ENCODE measurements around the gene ANKS1B. TPM values are rescaled to one million over a fixed set of nuclear protein-coding genes. Genes with fewer than 3 reads are reported as not detected.

ANKS1B gene
- total RNA-seq, 3 donors from 2014 or later (not counting 1 experiment from before 2014, with no cell fraction given) = not detected

DNA sequence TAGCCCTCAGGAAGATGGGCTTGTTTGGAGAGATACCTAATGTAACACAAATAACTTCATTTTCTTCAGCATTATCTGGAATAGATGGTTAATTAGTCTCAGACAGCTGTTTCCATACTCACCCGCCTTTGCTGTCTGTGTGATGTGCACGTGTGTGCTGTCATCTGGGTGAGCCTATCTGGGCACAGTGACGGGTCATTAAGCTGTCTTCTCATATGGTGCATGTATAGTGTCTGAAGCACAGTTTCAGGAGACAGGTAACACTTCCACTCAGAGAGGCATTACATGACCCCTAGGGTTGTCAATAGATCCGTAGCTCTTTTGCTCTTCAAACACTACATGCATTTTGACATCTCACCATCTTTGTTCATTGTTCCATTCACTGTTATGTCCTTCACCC, 846.3 kb downstream of the ANKS1B start:
- no peaks in the 10 kb centered on the region for H3K27me3 Mint-ChIP-seq (ENCODE audit: low read depth in 2 of 2)
- H3K36me3 ChIP-seq (ENCODE audit: control insufficient read depth, insufficient read depth, low read length) = no peaks in the 10 kb centered on the region
- no peak overlapping the region for H3K4me3 Mint-ChIP-seq
- TF ChIP-seq, protein P1, sequence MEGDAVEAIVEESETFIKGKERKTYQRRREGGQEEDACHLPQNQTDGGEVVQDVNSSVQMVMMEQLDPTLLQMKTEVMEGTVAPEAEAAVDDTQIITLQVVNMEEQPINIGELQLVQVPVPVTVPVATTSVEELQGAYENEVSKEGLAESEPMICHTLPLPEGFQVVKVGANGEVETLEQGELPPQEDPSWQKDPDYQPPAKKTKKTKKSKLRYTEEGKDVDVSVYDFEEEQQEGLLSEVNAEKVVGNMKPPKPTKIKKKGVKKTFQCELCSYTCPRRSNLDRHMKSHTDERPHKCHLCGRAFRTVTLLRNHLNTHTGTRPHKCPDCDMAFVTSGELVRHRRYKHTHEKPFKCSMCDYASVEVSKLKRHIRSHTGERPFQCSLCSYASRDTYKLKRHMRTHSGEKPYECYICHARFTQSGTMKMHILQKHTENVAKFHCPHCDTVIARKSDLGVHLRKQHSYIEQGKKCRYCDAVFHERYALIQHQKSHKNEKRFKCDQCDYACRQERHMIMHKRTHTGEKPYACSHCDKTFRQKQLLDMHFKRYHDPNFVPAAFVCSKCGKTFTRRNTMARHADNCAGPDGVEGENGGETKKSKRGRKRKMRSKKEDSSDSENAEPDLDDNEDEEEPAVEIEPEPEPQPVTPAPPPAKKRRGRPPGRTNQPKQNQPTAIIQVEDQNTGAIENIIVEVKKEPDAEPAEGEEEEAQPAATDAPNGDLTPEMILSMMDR (IDR thresholded peaks at IDR 0.05) = no peak
- ATAC-seq (no peak), DNase-seq (no peak)
- H3K9me3 Mint-ChIP-seq = peaks cover 16 to 17% of the 10 kb centered on the region in 2 donors
- 88% methylated on average over 4 of the region's 4 CpGs for WGBS (ENCODE audit: insufficient coverage)
- H3K27ac ChIP-seq (ENCODE audit: low read length) = no peak overlapping the region
- H3K36me3 Mint-ChIP-seq = no peaks in the 10 kb centered on the region
- H3K9me3 ChIP-seq (ENCODE audit: control insufficient read depth, insufficient read depth, low read length) = no peaks in the 10 kb centered on the region
- intact Hi-C loops (cut with micrococcal nuclease) = no loop called here
- H3K27ac Mint-ChIP-seq = no peak overlapping the region
- H3K4me3 ChIP-seq (ENCODE audit: low read length) = no peak overlapping the region
- H3K27me3 ChIP-seq (ENCODE audit: control insufficient read depth, insufficient read depth, low read length) = no peaks in the 10 kb centered on the region
- no peaks in the 10 kb centered on the region for H3K4me1 ChIP-seq (ENCODE audit: control insufficient read depth, insufficient read depth, low read length)
- no peaks in the 10 kb centered on the region for H3K4me1 Mint-ChIP-seq

- H3K4me3 Mint-ChIP-seq = no peak overlapping the region
- Histone ChIP-seq H3K4me1 (ENCODE audit: control insufficient read depth, insufficient read depth, low read length) (no peaks in the 10 kb centered on the region), H3K27me3 (ENCODE audit: control insufficient read depth, insufficient read depth, low read length) (no peaks in the 10 kb centered on the region), H3K4me3 (ENCODE audit: low read length) (no peak overlapping the region), H3K27ac (ENCODE audit: low read length) (no peak overlapping the region), H3K36me3 (ENCODE audit: control insufficient read depth, insufficient read depth, low read length) (no peaks in the 10 kb centered on the region), H3K9me3 (ENCODE audit: control insufficient read depth, insufficient read depth, low read length) (no peaks in the 10 kb centered on the region)
- intact Hi-C loops (cut with micrococcal nuclease) = no loop called here
- H3K9me3 Mint-ChIP-seq = peaks cover 17 to 18% of the 10 kb centered on the region in 2 donors
- ATAC-seq (no peak), DNase-seq (no peak)
- H3K27ac Mint-ChIP-seq = no peak overlapping the region
- H3K36me3 Mint-ChIP-seq = no peaks in the 10 kb centered on the region
- 77% methylated on average over 3 of the region's 8 CpGs for WGBS (ENCODE audit: insufficient coverage)
- no peaks in the 10 kb centered on the region for H3K27me3 Mint-ChIP-seq (ENCODE audit: low read depth in 2 of 2)
- no peaks in the 10 kb centered on the region for H3K4me1 Mint-ChIP-seq
- TF ChIP-seq, protein P1 (IDR thresholded peaks at IDR 0.05) = no peak
Observed at GRCh38 chr12:99137124-99137855, 847.4 kb downstream of the ANKS1B start.

- Mint-ChIP-seq H3K4me1 (no peaks in the 10 kb centered on the region), H3K36me3 (no peaks in the 10 kb centered on the region), H3K27me3 (ENCODE audit: low read depth in 2 of 2) (no peaks in the 10 kb centered on the region), H3K27ac (no peak overlapping the region), H3K9me3 (peaks cover 12 to 16% of the 10 kb centered on the region in 2 donors), H3K4me3 (no peak overlapping the region)
- TF ChIP-seq, protein P1 (IDR thresholded peaks at IDR 0.05) = no peak
- DNase-seq = no peak
- Histone ChIP-seq H3K27ac (ENCODE audit: low read length) (no peak overlapping the region), H3K4me3 (ENCODE audit: low read length) (no peak overlapping the region), H3K9me3 (ENCODE audit: control insufficient read depth, insufficient read depth, low read length) (no peaks in the 10 kb centered on the region), H3K4me1 (ENCODE audit: control insufficient read depth, insufficient read depth, low read length) (no peaks in the 10 kb centered on the region), H3K27me3 (ENCODE audit: control insufficient read depth, insufficient read depth, low read length) (no peaks in the 10 kb centered on the region), H3K36me3 (ENCODE audit: control insufficient read depth, insufficient read depth, low read length) (no peaks in the 10 kb centered on the region)
- no peak for ATAC-seq
- intact Hi-C loops (cut with micrococcal nuclease) = no loop called here
Observed at GRCh38 chr12:99136516-99136915, 848.2 kb downstream of the ANKS1B start.

DNA sequence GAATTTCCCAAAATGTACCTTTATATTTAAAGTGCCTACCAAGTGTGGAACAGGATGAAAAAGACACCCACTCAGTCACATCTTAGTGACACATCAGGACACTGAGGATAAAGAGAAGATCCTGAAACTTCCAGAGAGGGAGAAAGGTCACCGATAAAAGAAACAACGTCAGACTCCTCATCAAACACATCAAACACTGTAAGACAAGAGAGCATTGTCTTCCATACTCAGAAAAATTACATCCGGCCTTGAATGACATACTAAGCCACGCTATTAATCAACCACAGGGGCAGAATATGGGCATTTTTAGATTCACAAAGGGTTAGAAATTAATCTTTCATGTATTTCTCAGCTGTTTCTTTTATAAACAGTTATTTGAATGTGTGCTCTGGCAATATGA, 849.4 kb downstream of the ANKS1B start:
- Histone ChIP-seq H3K4me1 (ENCODE audit: control insufficient read depth, insufficient read depth, low read length) (no peaks in the 10 kb centered on the region), H3K9me3 (ENCODE audit: control insufficient read depth, insufficient read depth, low read length) (no peaks in the 10 kb centered on the region), H3K36me3 (ENCODE audit: control insufficient read depth, insufficient read depth, low read length) (no peaks in the 10 kb centered on the region), H3K27ac (ENCODE audit: low read length) (no peak overlapping the region), H3K4me3 (ENCODE audit: low read length) (no peak overlapping the region), H3K27me3 (ENCODE audit: control insufficient read depth, insufficient read depth, low read length) (no peaks in the 10 kb centered on the region)
- H3K9me3 Mint-ChIP-seq = peaks cover 6 to 11% of the 10 kb centered on the region in 2 donors
- H3K27me3 Mint-ChIP-seq (ENCODE audit: low read depth in 2 of 2) = no peaks in the 10 kb centered on the region
- TF ChIP-seq, protein P1 (IDR thresholded peaks at IDR 0.05) = no peak
- intact Hi-C loops (cut with micrococcal nuclease) = no loop called here
- ATAC-seq (no peak), DNase-seq (no peak)
- 66% methylated on average over 4 of the region's 4 CpGs for WGBS (ENCODE audit: insufficient coverage)
- no peak overlapping the region for H3K4me3 Mint-ChIP-seq
- no peaks in the 10 kb centered on the region for H3K36me3 Mint-ChIP-seq
- no peak overlapping the region for H3K27ac Mint-ChIP-seq
- no peaks in the 10 kb centered on the region for H3K4me1 Mint-ChIP-seq

All from natural killer cell (primary cell).